ENCODE data around the gene SHC3.

SHC3 gene

DNA sequence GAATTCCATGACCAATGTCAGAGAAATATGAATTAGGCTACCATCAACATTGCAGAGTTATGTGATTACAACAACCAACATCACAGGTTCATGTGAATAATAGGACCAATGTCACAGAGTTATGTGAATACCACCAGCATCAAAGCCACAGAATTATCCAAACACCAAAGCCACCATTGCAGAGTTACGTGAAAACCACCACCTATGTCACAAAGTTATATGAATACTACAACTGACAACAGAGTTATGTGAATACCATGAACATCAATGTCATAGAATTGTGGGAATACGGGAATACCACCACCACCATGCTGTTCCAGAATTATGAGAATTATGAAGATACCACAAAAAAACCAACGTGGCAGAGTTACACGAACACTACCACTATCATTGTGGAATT is 64.8 kb downstream of the SHC3 start:
- in situ Hi-C loops (cut with MboI; ENCODE audit: low sequenced_read_pairs): no loop called here

DNA sequence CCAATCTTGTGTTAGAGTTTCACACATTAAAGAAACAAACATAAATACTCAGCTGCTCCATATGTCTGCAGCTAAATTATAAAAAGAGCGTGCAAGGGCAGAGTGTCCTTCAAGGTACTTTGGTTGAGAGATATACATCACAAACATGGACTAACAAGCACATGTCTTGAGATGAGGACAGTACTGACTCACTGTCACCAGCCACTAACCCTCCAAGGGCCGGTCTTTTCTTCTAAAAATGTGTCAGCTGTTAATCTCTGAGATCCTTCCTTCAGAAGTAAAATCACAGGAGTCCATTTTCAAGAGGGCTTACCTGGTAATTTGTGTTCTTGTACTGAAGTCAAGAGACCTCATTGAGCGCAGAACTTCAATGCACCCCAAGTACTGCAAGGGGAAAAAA is 66.4 kb downstream of the SHC3 start:
- in situ Hi-C loops (cut with MboI; ENCODE audit: low sequenced_read_pairs): no loop called here

DNA sequence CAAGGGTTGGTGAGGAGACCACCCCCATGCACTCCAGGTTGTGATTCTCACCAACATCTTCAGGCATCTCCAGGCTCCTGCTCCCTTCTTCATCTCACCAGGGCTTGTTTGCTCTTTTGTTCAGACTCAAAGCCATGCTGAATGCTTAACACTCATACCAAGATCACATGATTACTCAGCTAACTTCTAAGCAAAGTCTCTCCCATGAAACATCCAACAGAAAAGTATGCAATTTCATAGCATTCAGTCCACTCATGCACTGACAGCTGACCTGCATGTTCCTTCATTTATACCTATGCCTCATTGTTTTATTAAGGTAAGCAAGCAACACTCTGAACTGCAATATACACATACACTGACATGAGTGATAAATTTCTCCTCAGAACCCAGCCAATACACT is 69.0 kb downstream of the SHC3 start:
- in situ Hi-C loops (cut with MboI; ENCODE audit: low sequenced_read_pairs): no loop called here

DNA sequence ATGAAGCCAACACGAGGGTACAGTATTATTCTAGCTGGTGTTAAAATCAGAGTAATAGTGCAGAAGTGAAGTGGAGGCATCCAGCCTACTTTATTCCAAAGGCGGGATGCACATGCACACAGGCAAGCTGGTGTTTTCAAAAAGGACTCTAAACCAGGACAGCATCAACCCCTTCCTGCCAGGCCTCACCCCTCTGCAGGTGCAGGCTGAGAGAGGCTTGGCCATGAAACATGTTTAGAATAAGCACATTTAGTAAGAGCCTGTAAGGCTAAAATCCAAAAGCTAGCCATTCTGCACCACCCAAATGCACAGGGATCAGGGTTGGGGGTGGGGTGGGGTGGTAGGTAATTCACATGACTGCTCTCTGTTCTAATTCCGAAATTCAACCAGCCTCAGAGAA is 71.2 kb downstream of the SHC3 start:
- in situ Hi-C loops (cut with MboI; ENCODE audit: low sequenced_read_pairs): no loop called here

DNA sequence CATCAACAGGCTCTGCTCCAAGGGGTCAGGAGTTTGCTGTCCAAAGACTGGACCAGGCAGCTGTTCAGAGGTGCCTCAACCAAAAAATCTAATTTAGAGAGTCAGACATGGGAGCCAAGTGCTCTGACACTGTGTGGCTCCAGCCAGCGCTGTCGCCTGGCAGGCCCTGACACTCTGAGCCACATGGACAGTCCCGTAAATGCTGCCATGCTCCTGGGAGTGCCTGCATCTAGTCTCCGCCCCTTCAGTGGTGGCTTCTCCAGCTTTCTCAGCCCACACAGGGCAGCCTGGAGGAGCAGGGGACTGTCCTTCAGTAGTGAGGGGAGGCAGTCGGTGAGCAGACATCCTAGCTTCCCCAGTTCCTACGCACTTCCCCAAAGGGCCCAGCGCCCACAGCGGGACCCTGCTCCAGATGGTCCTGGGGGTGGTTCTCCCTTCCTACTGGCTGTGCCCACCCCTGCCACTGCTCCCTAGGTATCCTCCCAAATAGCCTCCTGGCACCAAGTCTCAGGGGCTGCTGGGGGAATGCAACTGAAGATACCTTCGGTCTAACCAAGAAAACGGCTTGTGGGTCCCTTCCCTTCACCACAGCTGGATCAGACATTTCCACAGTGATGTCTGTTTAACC is 72.3 kb downstream of the SHC3 start:
- in situ Hi-C loops (cut with MboI; ENCODE audit: low sequenced_read_pairs): no loop called here

DNA sequence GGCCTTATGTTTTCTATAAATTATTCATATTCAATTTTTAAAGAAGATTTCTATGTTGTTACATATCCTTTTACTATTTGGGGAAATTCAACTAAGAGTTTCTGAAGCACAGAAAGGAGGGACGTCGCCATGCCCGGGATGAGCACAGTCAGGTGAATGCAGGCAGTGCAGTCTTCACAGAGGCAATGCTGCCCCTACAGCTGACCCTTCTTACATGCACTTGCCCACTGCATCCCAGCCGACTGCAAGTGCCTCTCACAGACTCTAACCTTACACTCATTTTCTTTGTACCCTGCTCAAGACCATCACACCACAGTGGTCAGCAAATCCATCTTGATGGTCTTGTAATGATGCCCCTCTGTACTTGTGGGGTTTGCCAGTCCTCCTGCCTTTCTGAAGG is 73.8 kb downstream of the SHC3 start:
- in situ Hi-C loops (cut with MboI; ENCODE audit: low sequenced_read_pairs): no loop called here

DNA sequence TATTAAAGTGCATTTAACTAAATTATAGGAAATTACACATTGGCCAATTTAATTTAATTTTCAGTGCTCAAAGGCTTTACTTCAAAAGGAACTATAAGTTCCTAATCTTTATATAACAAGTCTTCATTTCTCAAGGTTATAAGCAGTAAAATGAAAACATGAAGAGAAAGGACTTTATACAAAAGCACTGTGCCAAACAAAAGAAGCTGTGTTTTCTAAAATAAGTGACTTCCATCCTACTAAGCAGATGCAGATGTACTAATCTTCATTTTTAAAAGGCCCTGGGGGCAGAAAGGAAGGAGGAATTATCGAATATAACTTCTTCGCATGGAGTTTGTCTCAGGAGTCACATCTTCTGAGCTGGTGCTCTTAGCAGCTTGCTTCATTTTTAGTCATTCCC is 81.4 kb downstream of the SHC3 start:
- in situ Hi-C loops (cut with MboI; ENCODE audit: low sequenced_read_pairs): no loop called here

DNA sequence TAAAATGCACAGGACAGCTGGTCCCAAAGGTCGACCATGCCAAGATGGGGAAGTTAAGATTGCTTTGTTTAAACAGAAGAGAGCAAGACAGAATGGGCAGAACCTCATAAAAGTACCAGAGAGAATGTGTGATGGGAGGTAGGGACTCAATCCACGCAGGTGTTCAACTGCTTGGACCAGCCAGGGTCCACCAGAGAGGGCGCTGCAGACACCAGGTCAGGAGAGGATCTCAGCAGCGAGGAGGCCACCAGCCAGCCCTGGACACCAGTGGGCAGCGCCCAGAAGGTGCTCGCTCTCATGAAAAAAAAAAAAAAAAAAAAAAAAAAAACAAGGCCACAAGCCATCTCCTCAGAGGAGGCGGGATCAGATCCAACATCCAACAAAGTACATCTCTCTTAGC is 81.8 kb downstream of the SHC3 start:
- in situ Hi-C loops (cut with MboI; ENCODE audit: low sequenced_read_pairs): no loop called here

DNA sequence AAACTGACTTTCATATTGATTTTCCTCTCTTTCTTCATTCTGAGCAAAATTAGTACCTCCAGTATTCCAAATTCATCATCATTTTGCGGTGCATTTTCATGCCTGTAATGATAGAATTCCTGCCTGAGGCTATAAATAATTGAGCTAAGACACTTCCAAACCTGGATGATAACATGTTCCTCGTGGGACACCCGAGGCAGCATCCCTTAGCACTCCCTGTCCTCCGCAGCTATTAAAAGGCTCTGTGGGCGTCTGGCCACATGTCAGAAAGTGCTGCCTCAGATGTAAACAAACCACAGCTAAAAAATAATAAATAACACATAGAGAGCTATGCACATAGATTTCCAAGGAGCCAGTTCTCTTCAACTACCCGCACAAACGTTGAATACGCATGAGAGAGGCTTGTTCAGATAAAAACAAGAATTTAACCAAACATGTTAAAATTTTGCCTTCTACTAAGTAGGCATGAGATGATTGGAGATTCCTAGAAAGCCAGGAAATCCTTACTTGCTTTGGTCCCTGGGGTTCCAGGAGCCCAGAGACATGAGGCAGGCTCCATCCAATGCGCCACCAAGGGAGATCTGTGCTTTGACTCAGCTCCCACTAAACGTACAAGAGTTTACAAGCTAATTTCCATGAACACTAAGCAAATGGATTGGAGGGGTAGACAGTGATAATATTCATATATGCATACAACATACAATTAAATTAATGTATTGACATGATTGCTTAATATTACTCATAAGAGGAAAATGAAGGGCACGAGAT is 82.7 kb downstream of the SHC3 start:
- in situ Hi-C loops (cut with MboI; ENCODE audit: low sequenced_read_pairs): no loop called here

DNA sequence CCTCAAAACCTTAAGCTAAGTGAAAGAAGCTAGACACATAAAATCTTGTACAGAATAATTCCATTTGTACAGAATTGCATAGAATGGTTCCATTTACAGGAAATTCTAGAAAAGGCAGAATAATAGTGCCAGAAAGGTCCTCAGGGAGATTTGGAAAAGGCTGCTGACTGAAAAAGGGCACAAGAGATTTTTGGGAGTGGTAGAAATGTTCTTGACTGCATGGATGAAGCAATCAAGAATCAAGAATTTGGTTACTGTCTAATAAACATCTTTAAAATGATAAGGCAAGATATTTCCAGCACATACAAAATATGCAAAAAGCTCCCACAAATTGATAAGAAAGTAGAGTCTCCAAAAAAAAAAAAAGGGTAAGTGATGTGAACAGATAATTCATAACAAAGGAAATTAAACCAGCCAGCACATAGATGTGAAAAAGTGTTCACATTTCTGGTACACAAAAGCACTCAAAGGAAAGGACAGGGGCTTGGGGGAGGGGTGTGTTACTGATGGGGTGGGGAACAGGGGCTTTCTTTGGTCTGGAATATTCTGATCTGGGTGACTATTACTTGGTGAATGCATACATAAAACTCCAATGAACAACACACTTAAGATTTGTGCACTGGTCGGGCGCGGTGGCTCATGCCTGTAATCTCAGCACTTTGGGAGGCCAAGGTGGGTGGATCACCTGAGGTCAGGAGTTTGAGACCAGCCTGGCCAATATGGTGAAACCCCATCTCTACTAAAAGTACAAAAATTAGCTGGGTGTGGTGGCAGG is 85.2 kb downstream of the SHC3 start:
- in situ Hi-C loops (cut with MboI; ENCODE audit: low sequenced_read_pairs): no loop called here

DNA sequence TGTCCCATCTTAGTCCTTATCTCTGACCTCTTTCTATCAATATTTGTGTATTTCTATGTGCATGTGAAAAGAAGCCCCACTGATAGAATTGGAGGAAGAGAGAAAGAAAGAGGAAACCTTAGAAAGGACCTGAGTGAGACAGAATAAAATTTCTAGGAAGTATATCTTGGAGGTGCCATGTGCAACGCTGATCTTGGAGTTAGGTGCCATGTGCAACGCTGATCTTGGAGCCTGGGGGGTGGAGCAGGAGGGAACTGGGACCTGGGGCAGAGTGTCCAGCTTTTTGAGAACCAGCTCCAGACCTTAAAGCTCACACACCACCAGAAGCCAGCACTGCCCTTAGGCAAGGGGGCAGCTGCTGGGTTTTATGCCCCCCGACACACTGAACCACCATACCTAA is 89.4 kb downstream of the SHC3 start:
- in situ Hi-C loops (cut with MboI; ENCODE audit: low sequenced_read_pairs): no loop called here

DNA sequence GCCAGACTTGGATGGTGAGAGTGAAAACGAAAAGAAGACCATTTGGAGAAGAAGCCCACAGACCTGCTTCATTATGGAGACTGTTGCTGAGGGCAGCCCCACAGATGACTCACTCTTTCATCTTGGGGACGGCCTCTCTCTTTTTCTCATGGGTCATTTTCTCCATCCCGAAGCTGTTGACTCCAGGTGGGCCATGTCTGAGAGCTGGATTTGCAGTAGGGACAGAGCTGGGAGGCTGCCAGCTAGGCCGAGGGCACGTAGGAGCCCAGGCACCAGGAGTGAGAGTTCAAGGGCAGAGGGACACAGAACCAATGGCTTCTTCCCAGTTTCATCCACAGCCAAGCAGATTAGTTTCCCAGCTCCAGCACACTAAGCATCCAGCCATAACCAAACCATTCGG is 95.0 kb downstream of the SHC3 start:
- in situ Hi-C loops (cut with MboI; ENCODE audit: low sequenced_read_pairs): no loop called here

DNA sequence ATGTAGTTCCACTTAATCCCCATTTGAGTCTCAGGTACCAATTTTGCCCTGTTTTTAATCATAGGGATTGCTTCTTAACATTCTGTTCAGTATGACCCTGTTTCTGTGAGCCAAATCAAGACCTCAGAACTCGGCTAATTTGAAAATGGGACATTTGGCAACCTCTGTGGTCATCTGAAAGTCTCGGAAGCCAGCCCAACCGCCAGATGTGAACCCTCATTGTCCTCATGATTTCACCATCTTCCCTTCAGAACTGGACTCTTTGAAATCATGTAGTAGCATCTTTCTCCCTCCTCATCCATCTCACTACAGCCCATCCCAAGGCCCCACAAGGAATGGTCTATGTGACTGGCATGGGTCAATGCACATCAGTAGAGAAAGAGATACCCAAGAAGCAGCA is 98.4 kb downstream of the SHC3 start:
- in situ Hi-C loops (cut with MboI; ENCODE audit: low sequenced_read_pairs): no loop called here

DNA sequence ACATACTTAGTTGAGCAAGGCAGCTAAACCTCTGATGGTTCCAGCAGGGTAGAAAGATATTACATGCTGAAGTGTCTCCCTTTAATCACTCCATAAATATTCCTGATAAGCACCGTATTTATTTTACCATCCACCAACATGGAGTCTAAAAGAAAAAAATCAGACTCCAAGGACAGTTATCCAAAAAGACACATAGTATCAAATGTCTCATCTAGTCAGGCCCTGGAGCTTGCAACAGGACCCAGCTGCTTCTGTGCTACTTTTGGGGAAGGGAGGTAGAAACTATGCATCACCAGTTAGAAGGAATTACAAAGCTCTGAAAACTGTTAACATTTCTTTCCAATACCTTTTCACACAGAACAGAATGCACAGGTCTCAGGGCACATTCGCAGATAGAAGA is 99.2 kb downstream of the SHC3 start:
- in situ Hi-C loops (cut with MboI; ENCODE audit: low sequenced_read_pairs): no loop called here

DNA sequence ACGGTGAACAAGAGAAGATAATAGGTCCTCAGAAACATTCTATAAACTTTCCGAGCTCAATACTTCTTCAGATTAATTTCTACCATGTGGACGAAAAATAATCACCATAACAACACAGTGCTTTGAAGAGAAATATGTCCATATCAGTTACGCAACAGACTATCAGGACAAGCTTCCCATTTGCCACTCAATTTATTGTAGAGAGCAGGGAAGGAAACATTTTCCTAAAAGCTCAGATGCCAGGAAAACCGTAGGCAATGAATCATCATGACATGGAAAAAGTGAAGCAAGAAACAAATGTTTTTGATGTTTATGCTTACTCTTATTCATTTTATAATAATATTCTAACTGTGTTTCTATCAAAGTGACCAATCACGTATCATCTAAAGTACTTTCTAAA is 99.8 kb downstream of the SHC3 start:
- in situ Hi-C loops (cut with MboI; ENCODE audit: low sequenced_read_pairs): no loop called here

DNA sequence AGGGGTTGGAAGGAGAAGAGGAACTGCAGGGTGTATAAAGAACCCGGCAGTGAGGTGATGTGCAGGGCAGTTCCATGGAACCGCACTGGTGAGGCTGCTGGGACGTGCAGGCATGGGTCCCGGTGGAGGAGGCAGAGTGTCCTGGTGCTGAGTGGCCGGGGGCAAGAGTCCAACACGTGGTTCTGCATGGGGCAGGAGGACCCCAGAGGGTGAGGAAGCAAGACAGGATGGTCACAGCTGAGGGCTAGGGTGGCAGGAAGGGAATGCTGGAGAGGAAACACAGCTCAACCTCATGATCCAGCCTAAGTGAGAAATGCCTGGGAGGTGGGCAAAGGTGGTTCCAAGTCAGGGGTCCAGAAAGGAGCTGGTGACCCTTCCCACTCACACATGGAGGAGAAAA is 100.2 kb downstream of the SHC3 start:
- in situ Hi-C loops (cut with MboI; ENCODE audit: low sequenced_read_pairs): no loop called here

DNA sequence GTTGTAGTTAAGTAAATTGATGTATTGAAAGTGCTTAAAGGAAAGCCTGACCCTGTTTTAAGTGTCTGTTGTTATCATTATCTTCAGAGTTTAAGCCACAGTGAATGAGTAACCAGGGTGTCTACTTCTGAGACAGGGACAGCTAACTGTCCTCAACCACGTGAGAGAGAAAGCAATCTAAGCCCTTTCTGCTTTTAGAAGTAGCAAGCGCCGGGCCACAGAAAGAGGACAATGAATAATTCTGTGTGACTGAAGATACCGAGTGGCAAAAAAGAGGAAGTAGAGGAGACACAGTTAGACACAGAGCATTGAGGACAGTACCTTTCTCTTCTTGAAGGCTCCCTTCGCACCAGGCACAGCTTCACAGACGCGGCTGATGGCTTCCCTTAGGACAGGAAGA is 101.1 kb downstream of the SHC3 start:
- in situ Hi-C loops (cut with MboI; ENCODE audit: low sequenced_read_pairs): no loop called here

DNA sequence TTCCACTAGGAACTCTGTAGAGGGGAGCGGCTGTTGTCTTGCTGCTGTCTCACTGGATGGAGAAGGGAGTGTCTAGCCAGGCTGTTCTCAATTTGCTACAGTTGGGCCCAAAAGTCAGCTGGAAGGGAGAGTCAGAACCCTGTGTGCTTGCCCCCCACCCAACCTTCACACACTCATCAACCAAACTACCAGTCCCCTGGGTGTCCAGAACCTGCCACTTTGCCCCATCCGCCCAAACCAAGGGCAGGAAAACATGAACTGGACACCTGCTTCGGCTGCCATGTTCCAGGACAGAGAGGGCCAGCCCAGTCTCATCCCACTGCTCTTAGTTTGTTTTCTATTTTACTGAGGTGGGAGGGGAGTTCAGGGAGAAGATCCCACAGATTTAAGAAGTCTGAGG is 105.2 kb downstream of the SHC3 start:
- in situ Hi-C loops (cut with MboI; ENCODE audit: low sequenced_read_pairs): no loop called here

DNA sequence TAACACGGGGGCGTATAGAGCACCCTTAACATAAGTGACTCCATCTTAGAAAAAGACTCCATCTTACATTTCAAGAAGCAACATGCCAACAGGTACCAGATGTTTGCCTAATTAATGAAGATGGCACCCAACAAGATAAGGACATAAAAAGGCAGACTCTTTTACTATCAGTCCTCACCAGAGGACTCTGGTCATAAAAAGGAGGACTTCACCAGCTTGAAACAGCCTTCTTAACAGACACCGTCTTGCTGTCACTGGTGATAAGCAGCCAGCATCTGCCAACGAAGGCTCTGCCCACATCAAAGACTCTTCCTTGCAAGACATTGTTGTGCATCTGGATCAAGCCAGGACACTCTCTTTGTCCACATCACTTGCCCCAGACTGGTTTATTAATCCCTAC is 107.0 kb downstream of the SHC3 start:
- in situ Hi-C loops (cut with MboI; ENCODE audit: low sequenced_read_pairs): no loop called here

DNA sequence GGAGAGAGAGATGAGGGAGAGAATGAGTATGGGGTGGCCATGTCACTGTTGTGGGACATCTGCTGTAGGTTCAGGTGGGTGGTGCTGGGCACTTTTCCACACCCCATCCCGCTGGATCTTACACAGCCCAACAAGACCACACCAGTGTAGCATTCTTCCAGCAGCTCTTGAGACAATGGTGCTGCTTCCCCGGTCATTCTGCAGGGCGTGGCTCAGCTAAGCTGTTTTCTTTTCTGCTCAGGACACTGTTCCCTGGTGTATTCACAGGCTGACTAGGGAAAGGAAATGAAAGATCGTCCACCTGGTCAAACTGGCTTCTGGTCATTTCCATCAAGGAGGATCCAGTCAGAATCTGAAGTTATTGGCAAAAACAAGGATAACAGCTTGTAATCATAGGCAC is 111.8 kb downstream of the SHC3 start:
- in situ Hi-C loops (cut with MboI; ENCODE audit: low sequenced_read_pairs): no loop called here

DNA sequence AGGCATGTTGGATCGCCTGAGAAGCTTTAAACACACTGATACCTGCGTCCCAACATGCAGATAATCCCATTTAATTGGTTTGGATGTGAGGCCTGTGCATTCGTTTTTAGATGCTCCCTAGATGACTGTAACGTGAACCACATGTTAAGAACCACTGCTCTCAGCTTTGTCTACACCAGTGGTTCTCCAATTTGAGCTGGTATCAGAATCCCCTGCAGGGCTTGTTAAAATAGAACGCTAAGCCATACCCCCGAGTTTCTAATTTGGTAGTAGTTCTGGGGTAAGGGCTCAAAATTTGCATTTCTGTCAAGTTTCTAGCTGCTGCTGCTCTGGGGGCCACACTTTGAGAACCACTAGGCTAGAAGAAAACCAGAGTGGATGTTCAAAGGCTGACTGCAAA is 112.7 kb downstream of the SHC3 start:
- in situ Hi-C loops (cut with MboI; ENCODE audit: low sequenced_read_pairs): no loop called here

DNA sequence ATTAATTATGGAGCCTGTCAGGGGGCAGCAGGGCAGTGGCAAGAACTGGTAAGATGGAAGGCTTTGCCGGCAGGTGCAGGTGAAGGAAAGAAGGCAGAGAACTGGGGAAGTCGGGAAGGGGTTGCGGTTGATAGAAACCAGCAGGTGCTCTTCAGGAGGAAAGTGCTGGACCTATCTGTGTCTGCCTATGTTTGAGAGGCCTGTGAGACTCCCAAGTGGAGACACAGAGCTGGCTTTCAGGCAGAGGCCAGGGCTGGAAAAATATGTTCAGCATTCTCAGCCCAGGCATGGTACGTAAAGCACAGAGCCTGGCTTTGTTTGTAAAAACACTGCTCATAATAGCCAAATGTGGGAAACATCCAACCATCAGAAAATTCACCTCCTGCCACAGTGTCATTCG is 117.8 kb downstream of the SHC3 start:
- in situ Hi-C loops (cut with MboI; ENCODE audit: low sequenced_read_pairs): no loop called here
